Right atrium auricular region (tissue), 2 donors: ENCODE data around the gene PXDC1. TPM values are rescaled to one million over a fixed set of nuclear protein-coding genes. Genes with fewer than 3 reads are reported as not detected.
"Not testable (repeated sequence)": the region's sequence is repeated elsewhere in the genome, so short reads cannot be mapped to it uniquely, and the experiment has no call there.

Experiments
- DNase-seq: peaks from one replicate; pipeline ENCODE4 v3.0.0-alpha.2; 2019; ENCODE audit warnings: low spot score
- H3K27ac ChIP-seq, 2 donors: fragments of 200-600 bp; sonication (generic); 1 replicate in 1 of 2; 2 replicates in 1 of 2; pipeline ENCODE4 v1.5.1; 2016 to 2019
- H3K27me3 ChIP-seq, 2 donors: fragments of 200-600 bp; sonication (generic); one replicate each; pipeline versions ENCODE4 v1.5.1 to v1.6.0; 2017 to 2019
- H3K36me3 ChIP-seq: fragments of 200-600 bp; sonication (generic); one replicate; pipeline ENCODE4 v1.5.1; 2016
- H3K4me1 ChIP-seq, 2 donors: fragments of 200-600 bp; sonication (generic); one replicate each; pipeline versions ENCODE4 v1.5.1 to v1.6.0; 2017 to 2019
- H3K4me3 ChIP-seq, 2 donors: fragments of 200-600 bp; sonication (generic); 1 replicate in 1 of 2; 2 replicates in 1 of 2; pipeline ENCODE4 v1.5.1; 2017 to 2019; ENCODE audit warnings: mild to moderate bottlenecking in 1 of 2, moderate library complexity in 1 of 2
- H3K9me3 ChIP-seq, 2 donors: fragments of 200-600 bp; sonication (generic); one replicate each; pipeline ENCODE4 v1.5.1; 2019
- total RNA-seq, 2 donors: library from RNA; depleted of rRNA; stranded (reverse); fragments of >200 nt; gene quantifications; one replicate each; pipeline ENCODE4 v1.1.0, GENCODE V29; 2016
- TF ChIP-seq, protein P1 (sequence below), 2 donors: fragments of 200-600 bp; sonication (generic); IDR thresholded peaks; one replicate each; pipeline ENCODE4 v1.5.1; 2019; ENCODE audit warnings: antibody characterized with exemption in 2 of 2

PXDC1 gene
- total RNA-seq, 2 donors from 2014 or later: 43.5 to 77.2 TPM

DNA sequence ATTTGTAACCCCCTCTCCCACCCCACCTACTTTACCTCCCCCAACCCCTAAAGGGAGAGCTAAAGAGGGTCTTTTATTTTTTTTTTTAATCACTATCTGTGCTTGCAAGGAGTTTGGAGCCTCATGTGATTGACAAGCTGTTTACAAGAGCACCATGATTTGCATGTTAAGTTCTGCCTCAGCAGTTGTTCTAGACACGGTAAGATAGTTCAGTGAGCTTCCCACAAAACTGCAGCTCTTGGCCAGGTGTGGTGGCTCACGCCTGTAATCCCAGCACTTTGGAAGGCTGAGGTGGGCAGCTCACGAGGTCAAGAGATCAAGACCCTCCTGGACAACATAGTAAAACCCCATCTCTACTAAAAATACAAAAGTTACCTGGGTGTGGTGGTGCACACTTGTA, 5.0 kb upstream of the PXDC1 start:
- DNase-seq: no peak
- H3K4me1 ChIP-seq: no peaks in the 10 kb centered on the region
- H3K9me3 ChIP-seq: no peaks in the 10 kb centered on the region
- H3K36me3 ChIP-seq: no peaks in the 10 kb centered on the region
- no peaks in the 10 kb centered on the region for H3K27me3 ChIP-seq
- no peak overlapping the region for H3K27ac ChIP-seq
- TF ChIP-seq, protein P1, sequence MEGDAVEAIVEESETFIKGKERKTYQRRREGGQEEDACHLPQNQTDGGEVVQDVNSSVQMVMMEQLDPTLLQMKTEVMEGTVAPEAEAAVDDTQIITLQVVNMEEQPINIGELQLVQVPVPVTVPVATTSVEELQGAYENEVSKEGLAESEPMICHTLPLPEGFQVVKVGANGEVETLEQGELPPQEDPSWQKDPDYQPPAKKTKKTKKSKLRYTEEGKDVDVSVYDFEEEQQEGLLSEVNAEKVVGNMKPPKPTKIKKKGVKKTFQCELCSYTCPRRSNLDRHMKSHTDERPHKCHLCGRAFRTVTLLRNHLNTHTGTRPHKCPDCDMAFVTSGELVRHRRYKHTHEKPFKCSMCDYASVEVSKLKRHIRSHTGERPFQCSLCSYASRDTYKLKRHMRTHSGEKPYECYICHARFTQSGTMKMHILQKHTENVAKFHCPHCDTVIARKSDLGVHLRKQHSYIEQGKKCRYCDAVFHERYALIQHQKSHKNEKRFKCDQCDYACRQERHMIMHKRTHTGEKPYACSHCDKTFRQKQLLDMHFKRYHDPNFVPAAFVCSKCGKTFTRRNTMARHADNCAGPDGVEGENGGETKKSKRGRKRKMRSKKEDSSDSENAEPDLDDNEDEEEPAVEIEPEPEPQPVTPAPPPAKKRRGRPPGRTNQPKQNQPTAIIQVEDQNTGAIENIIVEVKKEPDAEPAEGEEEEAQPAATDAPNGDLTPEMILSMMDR (IDR thresholded peaks at IDR 0.05): no peak
- H3K4me3 ChIP-seq: no peak overlapping the region

DNA sequence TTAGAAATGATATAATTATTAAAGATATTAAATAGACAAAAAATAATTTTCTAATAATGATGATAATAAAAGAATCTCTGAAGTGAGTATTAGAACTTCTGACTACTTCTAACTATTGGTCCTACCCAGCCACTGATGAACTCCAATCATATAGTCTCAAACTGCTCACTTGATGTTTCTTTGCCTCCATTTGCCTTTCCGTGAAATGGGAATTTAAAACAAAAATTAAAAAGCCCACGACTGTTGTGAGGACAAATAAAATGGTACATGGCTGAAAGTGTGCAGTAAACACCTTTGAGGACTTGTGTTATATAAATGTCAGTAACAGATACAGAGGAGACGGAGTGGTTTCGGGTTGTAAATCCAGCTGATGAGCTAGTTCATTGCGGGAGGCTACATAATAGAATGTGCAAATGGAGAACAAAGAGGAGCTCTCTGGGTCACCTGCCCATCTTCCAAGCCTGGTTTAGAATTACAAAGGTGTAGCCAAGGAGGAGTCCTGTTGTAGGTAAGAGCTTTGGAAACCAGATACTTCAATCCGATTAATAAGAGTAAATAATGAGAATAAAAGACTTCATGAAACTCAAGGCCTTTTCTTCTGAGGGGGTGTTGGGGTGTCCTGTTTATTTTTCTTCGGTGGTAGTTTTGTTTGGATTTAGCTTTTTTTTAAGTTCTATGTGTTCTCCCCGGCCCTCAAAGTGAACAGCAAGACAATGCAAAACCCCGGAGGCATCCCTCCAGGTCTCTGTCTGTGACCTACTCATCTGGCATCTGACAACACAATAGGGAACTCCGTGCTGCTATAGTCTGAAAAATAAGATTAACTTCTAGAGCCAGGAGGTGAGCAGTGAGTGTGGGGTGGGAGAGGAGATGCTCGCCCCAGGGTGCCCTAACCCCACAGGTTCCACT, 4.4 kb upstream of the PXDC1 start:
- TF ChIP-seq, protein P1 (IDR thresholded peaks at IDR 0.05): no peak
- Histone ChIP-seq H3K4me3 (no peak overlapping the region), H3K27me3 (no peaks in the 10 kb centered on the region), H3K36me3 (no peaks in the 10 kb centered on the region), H3K4me1 (no peaks in the 10 kb centered on the region), H3K9me3 (no peaks in the 10 kb centered on the region), H3K27ac (no peak overlapping the region)
- no peak for DNase-seq

DNA sequence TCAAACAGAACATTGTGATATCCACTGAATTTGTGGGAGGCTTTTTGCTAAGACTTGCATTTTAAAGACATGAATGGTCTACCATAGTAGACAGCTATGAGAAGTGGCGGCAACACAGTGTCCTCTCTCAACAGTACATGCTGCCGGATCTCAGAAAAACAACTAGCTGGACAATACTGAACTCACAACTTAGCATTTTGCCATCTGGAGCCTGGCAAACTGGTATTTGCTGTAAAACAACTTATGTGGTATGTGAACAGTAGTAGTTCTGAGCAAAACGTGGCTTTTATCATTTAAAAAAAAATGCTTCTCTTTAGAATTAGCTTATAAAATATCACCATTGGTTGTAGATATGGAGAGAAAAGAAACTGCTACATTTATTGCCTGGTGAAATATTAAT, 3.3 kb upstream of the PXDC1 start:
- no peak overlapping the region for H3K4me3 ChIP-seq
- no peak overlapping the region for H3K27ac ChIP-seq
- H3K36me3 ChIP-seq: no peaks in the 10 kb centered on the region
- no peaks in the 10 kb centered on the region for H3K9me3 ChIP-seq
- H3K4me1 ChIP-seq: peaks cover 0 to 6% of the 10 kb centered on the region in 2 donors
- no peaks in the 10 kb centered on the region for H3K27me3 ChIP-seq
- TF ChIP-seq, protein P1 (IDR thresholded peaks at IDR 0.05): no peak
- no peak for DNase-seq

DNA sequence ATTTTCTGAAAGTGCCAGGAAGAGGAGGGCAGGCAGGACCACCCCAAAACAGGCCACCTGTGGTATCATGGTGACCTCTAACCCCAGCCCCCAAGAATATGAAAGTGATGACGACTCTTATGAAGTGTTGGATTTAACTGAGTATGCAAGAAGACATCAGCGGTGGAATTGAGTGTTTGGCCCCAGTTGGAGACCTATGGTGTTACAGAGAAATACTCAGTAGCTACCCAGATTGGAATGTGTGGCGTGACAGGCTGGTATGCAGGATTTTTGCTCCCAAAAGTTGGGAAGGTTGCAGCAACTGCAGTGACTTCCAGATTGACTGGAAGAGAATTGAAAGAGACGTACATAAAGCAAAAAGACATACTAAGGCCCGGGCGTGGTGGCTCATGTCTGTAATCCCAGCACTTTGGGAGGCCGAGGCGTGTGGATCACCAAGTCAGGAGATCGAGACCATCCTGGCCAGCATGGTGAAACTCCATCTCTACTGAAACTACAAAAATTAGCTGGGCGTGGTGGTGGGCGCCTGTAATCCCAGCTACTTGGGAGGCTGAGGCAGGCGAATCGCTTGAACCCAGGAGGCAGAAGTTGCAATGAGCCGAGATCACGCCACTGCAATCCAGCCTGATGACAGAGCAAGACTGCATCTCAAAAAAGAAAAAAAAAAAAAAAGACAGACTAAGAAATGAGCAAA, 2.7 kb upstream of the PXDC1 start:
- H3K9me3 ChIP-seq, H3K4me3 ChIP-seq, DNase-seq, H3K27me3 ChIP-seq, H3K36me3 ChIP-seq: not testable (repeated sequence)
- Histone ChIP-seq H3K4me1 (peaks cover 0 to 12% of the 10 kb centered on the region in 2 donors), H3K27ac (peak overlapping the region in 1 of 2 donors; percentile 97)

DNA sequence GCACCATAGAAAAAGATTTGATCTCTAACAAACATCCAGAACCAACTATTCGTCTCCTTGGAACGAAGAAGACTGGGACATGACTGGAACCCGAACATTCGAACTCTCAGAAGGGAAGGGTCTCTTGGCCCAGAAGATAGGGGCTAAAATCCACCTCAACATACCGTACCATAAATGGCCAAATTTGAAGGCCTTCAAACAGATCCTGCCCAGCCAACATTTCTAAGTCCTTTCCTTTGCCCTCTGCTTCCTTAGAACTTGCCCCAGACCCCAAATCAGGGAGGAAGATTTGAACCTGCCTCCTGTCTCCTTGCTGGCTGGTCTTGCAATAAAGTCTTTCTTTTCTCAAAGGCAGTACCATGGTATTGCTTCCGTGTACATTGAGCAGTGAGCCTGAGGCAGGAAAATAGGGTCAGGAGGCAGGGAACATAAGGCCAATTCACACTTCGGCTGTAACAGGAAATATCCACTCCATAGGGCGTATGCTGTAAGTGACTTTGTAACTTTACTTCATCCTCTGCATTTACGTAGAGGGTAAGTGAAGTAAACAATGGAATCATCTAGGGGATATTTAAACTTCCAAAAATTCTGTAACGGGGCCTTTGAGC, 1.8 kb upstream of the PXDC1 start:
- Histone ChIP-seq H3K4me3 (no peak overlapping the region), H3K27ac (peak overlapping the region; percentile 97 to 99), H3K36me3 (no peaks in the 10 kb centered on the region), H3K4me1 (peaks cover 0 to 20% of the 10 kb centered on the region in 2 donors), H3K27me3 (no peaks in the 10 kb centered on the region), H3K9me3 (no peaks in the 10 kb centered on the region)
- TF ChIP-seq, protein P1 (IDR thresholded peaks at IDR 0.05): no peak
- no peak for DNase-seq
